HEK293T (cell line): ENCODE results near the gene DLG4.

ENCODE experiments used
- CTCF ChIA-PET: fragments of 350-600 bp; formaldehyde crosslinking; extraction: SDS; loops from one replicate; lab custom pipeline; 2021; ENCODE audit warnings: antibody characterized with exemption, inconsistent platforms; lab: Yijun Ruan, JAX
- POLR2A ChIA-PET: fragments of 350-600 bp; formaldehyde crosslinking; extraction: SDS; loops from one replicate; lab custom pipeline; 2020; ENCODE audit warnings: antibody characterized with exemption, inconsistent platforms; lab: Yijun Ruan, JAX
- DNase-seq: peaks from one replicate; pipeline ENCODE4 v3.0.0; 2012; ENCODE audit warnings: mixed read lengths; ENCODE audit errors: extremely low spot score
- ARNT ChIP-seq: fragments of 450-650 bp; IDR thresholded peaks from 2 replicates; pipeline ENCODE4 v1.6.1; 2017; ENCODE audit warnings: mild to moderate bottlenecking
- BHLHE40 ChIP-seq: fragments of 450-650 bp; IDR thresholded peaks from 2 replicates; pipeline ENCODE4 v1.6.1; 2016; ENCODE audit warnings: mild to moderate bottlenecking, moderate library complexity, borderline replicate concordance
- CTBP1 ChIP-seq: fragments of 450-650 bp; IDR thresholded peaks from 2 replicates; pipeline ENCODE4 v1.6.1; 2016; ENCODE audit warnings: borderline replicate concordance
- ELF4 ChIP-seq: fragments of 450-650 bp; IDR thresholded peaks from 2 replicates; pipeline ENCODE4 v1.6.1; 2017; ENCODE audit warnings: antibody characterized with exemption
- FOXA1 ChIP-seq: fragments of 450-650 bp; IDR thresholded peaks from 2 replicates; pipeline ENCODE4 v1.6.1; 2016; ENCODE audit warnings: mild to moderate bottlenecking
- FOXK2 ChIP-seq: fragments of 450-650 bp; IDR thresholded peaks from 2 replicates; pipeline ENCODE4 v1.6.1; 2016; ENCODE audit warnings: mild to moderate bottlenecking
- FOXM1 ChIP-seq: fragments of 450-650 bp; IDR thresholded peaks from 2 replicates; pipeline ENCODE4 v1.6.1; 2017; ENCODE audit warnings: mild to moderate bottlenecking, borderline replicate concordance
- HDGF ChIP-seq: fragments of 450-650 bp; IDR thresholded peaks from 2 replicates; pipeline ENCODE4 v1.6.1; 2017; ENCODE audit warnings: antibody characterized with exemption, borderline replicate concordance
- L3MBTL2 ChIP-seq: fragments of 450-650 bp; conservative IDR thresholded peaks from 2 replicates; pipeline ENCODE4 v1.6.1; 2016; ENCODE audit warnings: mild to moderate bottlenecking
- LEF1 ChIP-seq: fragments of 450-650 bp; IDR thresholded peaks from 2 replicates; pipeline ENCODE4 v1.6.1; 2017; ENCODE audit warnings: mild to moderate bottlenecking, borderline replicate concordance
- NFRKB ChIP-seq: fragments of 450-650 bp; IDR thresholded peaks from 2 replicates; pipeline ENCODE4 v1.6.1; 2016; ENCODE audit warnings: mild to moderate bottlenecking, moderate library complexity
- PKNOX1 ChIP-seq: fragments of 450-650 bp; IDR thresholded peaks from 2 replicates; pipeline ENCODE4 v1.6.1; 2016
- SP1 ChIP-seq: fragments of 450-650 bp; IDR thresholded peaks from 2 replicates; pipeline ENCODE4 v1.6.1; 2017
- SUZ12 ChIP-seq: fragments of 450-650 bp; IDR thresholded peaks from 2 replicates; pipeline ENCODE4 v1.6.1; 2016; ENCODE audit warnings: mild to moderate bottlenecking
- TARDBP ChIP-seq: fragments of 450-650 bp; IDR thresholded peaks from 2 replicates; pipeline ENCODE4 v1.6.1; 2016
- ZNF384 ChIP-seq: fragments of 450-650 bp; IDR thresholded peaks from 2 replicates; pipeline ENCODE4 v1.6.1; 2016

DLG4 gene

GRCh38 chr17:7178973-7179316, 40.7 kb downstream of the DLG4 start:
- ChIA-PET POLR2A (interaction anchor here (0.7 to 2.5 kb wide), 5 partner anchors 12 to 143 kb away, joined by 3 to 26 read pairs (median 8); partner anchors contain the start of genes ACADVL, DLG4 and SLC16A13), CTCF (interaction anchor here (1.8 to 3.6 kb wide), 2 partner anchors 14 to 133 kb away, joined by 4 to 25 read pairs; no protein-coding TSS in a partner anchor)
- TF ChIP-seq LEF1 (no peak), ZNF384 (no peak), ELF4 (no peak), FOXK2 (no peak), BHLHE40 (no peak), FOXA1 (no peak), HDGF (no peak), CTBP1 (no peak), SP1 (no peak), FOXM1 (no peak), SUZ12 (no peak), PKNOX1 (no peak), L3MBTL2 (no peak), TARDBP (no peak), ARNT (no peak), NFRKB (no peak)
- no peak for DNase-seq

- no peak for DNase-seq
- ChIA-PET CTCF (interaction anchor here (0.6 to 3.6 kb wide), 17 partner anchors 8 to 511 kb away, joined by 3 to 25 read pairs (median 4); partner anchors contain the start of genes NEURL4 and SLC2A4), POLR2A (interaction anchor here (0.6 to 2.5 kb wide), 13 partner anchors 10 to 143 kb away, joined by 3 to 26 read pairs (median 4); partner anchors contain the start of genes ACADVL, DLG4 and SLC16A13)
- TF ChIP-seq ARNT (no peak), LEF1 (no peak), FOXM1 (no peak), NFRKB (no peak), PKNOX1 (no peak), SUZ12 (no peak), ZNF384 (no peak), FOXA1 (no peak), L3MBTL2 (no peak)
These were observed 41.6 kb downstream of the DLG4 start for GRCh38 chr17:7177954-7178477.

- peak; percentile 89 for DNase-seq
- POLR2A ChIA-PET = interaction anchor here (0.6 to 2.5 kb wide), 12 partner anchors 9 to 142 kb away, joined by 3 to 26 read pairs (median 4); partner anchors contain the start of genes ACADVL, DLG4 and SLC16A13
- CTCF ChIA-PET = interaction anchor here (0.8 to 3.6 kb wide), 16 partner anchors 9 to 267 kb away, joined by 3 to 25 read pairs (median 4); partner anchors contain the start of genes NEURL4 and SLC2A4
- TF ChIP-seq SUZ12 (no peak), CTBP1 (no peak), L3MBTL2 (no peak), FOXA1 (no peak), LEF1 (no peak), SP1 (no peak), BHLHE40 (no peak), HDGF (no peak), TARDBP (no peak), ELF4 (no peak), FOXM1 (no peak), ARNT (no peak), FOXK2 (no peak), ZNF384 (no peak), PKNOX1 (no peak), NFRKB (no peak)
These were observed 42.3 kb downstream of the DLG4 start for GRCh38 chr17:7177191-7177953.

- TF ChIP-seq NFRKB (no peak), FOXA1 (no peak), TARDBP (no peak), L3MBTL2 (no peak), ARNT (no peak), HDGF (no peak), LEF1 (no peak)
- ChIA-PET CTCF (interaction anchor here (1.0 to 3.6 kb wide), 12 partner anchors 9 to 266 kb away, joined by 3 to 25 read pairs (median 4); partner anchors contain the start of gene SLC2A4), POLR2A (interaction anchor here (0.8 to 2.1 kb wide), 10 partner anchors 9 to 131 kb away, joined by 3 to 26 read pairs (median 4); partner anchors contain the start of genes ACADVL and DLG4)
- DNase-seq = no peak
These were observed 42.8 kb downstream of the DLG4 start for GRCh38 chr17:7176841-7177190.

- ChIA-PET CTCF (interaction anchor here (1.1 to 3.6 kb wide), 5 partner anchors 10 to 130 kb away, joined by 3 to 25 read pairs (median 4); partner anchors contain the start of gene SLC2A4), POLR2A (interaction anchor here (0.8 to 1.5 kb wide), 3 partner anchors 15 to 44 kb away, joined by 3 to 4 read pairs (median 4); partner anchors contain the start of genes ACADVL and DLG4)
- no peak for DNase-seq
- TF ChIP-seq ZNF384 (no peak), TARDBP (no peak), ARNT (no peak), HDGF (no peak), FOXK2 (no peak), SP1 (no peak), BHLHE40 (no peak), ELF4 (no peak), L3MBTL2 (no peak), NFRKB (no peak), FOXM1 (no peak), LEF1 (no peak), SUZ12 (no peak), FOXA1 (no peak), PKNOX1 (no peak), CTBP1 (no peak)
These were observed 43.4 kb downstream of the DLG4 start for GRCh38 chr17:7176107-7176840.
